Smooth muscle cell of the brain vasculature (primary cell): ENCODE data around the gene FOXN1.

Experiments used
- DNase-seq: peaks from one replicate; pipeline ENCODE4 v3.0.0-alpha.2; 2012; ENCODE audit warnings: low read depth, low spot score

FOXN1 gene

DNA sequence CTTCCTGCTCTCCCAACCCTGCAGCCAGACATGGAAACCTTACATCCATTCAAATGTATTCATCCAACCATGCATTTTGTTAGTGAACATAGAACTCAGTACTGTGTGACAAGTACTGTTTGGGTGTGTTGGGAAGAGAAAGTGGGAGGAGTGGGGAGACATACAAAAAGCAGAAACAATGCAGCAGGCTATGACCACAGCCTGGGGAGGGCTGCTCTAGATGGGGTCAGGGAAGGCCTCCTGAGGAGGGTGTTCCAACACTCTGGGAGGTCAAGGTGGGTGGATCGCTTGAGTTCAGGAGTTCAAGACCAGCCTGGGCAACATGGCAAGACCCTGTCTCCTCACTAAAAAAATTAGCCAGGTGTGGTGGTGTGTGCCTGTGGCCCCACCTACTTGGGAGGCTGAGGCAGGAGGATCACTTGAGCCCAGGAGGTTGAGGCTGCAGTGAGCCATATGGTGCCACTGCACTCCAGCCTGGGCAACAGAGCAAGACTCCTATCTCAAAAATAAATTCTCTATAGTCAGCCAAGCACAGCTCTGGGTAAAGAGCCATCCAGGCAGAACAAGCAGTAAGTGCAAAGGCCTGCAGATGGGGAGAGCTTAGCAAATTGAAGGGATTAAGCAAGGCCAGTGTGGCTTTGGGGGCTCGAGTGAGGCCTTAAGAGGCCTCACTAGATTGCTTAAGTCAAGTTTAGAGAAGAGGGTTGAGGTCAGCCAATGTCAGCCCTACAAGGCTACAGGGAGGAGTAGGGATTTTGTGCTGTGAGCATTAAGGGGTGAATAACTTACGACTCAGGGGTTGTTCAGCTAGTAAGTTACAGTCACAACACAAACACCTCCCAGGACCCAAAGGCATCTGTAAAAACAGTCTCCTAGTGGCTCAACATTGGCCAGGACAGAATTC is 27.2 kb upstream of the FOXN1 start:
- no peak for DNase-seq

DNA sequence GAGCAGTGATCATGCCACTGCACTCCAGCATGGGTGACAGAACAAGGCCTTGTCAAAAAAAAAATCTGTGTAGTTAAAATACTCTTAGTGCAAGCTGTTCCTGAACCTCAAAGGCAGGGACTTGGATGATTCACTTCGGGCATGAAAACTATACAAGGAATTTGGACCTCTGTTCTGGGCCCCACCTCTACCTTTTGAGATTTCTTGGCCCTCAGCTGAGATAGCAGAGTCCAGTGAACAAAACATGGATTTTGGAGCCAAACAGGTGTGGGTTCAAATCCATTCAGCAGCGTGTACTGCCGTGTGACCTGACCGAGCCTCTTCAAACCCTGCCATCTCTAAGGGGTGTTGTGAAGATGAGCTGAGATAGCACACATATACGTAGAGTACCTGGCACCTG is 25.9 kb upstream of the FOXN1 start:
- DNase-seq: no peak

DNA sequence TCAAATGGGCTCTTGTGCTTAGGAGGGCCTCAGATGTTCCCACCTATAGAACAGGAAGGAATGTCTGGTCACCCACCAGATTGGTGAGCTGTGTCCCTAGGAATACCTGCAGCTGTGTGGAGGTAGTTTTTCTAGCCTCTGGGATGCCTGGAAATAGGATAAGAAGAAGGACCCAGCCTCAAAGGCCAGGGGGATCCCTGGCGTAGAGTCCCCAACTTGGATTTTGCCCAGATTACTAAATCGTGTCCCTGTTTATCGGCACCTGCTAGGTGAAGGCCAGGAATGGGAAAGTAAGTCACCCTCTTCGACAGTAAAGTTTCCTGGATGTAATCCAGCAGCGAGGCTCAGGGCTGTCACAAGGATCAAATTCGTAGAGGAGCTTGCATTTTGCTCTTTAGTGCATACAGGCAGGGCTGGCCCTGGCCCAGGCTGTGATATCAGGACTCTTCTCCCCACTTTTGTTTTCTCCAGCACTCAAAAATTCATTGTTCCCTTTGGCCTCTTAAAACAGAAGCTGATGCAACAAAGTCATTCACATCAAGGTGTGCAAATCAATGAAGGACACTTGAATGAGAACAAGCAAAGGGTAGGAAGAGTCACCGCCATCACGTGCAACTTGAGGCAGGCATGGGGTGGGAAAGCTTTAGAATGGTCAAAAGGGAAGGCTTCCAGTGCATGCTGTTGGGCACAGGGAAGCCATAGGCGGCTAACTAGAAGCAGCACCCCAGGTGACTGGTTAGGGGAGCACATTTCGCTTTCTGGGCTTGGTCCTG is 25.2 kb upstream of the FOXN1 start:
- DNase-seq: no peak

DNA sequence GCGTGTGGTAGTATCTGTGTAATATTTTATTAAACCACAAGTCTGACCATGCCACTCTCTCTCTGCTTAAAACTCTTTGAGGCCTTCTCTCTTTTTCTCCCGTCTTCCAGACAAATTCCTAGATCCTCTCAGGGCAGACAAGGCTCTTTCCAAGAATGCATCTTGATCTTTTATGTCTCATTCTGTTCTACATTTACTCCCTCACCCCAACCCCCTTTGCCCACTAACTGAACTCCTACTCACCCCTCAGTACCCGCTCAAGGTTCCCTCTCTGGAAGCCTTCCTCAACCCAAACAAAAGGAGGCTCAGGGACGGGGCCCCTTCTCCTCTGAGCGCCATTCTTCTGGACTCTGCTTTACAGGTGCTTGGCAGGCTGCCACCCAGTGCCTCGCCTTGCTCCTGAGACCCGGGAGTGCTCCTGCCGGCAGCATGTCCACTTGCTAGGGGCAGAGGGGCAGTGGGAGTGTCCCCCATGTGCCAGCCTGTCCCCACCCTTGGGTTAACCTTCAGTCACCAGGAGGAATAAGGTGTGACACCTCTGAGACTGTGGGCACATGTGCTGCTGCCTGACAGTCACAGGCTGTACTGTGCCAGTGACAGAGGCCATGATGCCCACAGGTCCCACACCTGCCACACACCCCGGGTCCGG is 23.5 kb upstream of the FOXN1 start:
- DNase-seq: no peak

DNA sequence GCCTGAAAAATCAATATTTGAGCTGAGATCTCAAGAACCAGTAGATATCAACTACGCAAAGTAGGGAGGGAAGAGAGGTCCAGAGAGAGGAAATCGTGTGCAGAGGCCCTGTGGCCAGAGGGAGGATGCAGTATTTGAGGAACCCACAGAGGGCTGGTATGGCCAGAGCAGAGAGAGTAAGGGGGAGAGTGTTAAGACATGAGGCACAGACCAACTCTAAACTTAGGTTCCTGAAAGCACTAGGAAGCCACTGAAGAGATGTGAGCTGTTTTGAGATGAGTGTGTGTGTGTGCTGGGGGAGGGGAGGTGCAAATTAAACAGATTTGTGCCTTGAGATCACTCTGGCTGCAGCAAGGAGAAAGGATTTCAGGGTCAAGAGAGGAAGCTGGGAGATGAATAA is 21.9 kb upstream of the FOXN1 start:
- no peak for DNase-seq

DNA sequence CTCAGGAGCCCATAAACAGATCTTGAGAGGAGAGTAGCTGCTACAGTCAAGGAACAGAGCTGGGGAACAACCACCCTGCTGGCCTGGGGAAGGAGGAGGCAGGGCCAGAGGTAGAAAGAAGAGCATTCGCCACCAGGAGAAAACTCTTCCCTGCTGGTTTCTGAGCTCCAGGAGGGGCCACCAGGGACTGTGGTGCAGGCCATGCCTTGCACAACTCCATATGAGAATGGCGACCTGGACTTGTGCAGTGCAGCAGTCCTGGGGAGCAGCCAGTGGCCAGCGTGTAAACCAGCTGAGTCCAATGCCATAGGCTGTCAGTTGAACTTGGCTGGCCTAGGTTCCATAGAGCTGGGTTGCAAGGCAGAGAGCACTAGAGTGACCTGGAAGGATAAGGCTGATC is 21.1 kb upstream of the FOXN1 start:
- no peak for DNase-seq

DNA sequence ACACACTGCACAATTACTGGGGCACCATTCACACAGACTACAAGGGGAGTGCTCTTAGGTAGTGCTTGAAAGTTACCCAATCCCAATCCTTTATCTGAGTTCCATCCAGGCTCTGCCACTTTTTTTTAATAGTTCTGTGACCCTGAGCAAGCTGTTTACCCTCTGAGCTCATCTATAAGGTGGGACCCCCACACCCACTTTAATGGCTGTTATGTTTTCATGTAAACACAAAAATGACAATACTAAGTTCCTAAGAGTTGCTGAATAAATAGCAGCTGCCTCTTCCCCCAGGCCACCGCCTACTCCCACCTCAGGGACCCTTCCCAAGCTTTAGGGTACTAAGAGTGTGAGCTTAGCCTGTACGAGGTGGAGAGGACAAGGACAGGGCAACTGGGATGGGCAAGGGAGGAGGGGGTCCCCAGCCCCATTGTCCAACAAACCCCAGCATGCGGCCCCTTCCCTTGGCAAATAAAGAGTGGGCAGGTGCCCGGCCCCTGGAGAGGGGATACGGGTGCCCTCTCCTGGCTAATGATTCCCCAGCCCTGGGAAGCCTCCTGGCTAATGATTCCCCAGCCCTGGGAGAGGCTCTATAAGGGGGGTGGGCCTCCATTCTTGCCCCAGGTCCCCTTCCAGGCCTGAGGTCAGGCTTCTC is 18.1 kb upstream of the FOXN1 start:
- DNase-seq: no peak

DNA sequence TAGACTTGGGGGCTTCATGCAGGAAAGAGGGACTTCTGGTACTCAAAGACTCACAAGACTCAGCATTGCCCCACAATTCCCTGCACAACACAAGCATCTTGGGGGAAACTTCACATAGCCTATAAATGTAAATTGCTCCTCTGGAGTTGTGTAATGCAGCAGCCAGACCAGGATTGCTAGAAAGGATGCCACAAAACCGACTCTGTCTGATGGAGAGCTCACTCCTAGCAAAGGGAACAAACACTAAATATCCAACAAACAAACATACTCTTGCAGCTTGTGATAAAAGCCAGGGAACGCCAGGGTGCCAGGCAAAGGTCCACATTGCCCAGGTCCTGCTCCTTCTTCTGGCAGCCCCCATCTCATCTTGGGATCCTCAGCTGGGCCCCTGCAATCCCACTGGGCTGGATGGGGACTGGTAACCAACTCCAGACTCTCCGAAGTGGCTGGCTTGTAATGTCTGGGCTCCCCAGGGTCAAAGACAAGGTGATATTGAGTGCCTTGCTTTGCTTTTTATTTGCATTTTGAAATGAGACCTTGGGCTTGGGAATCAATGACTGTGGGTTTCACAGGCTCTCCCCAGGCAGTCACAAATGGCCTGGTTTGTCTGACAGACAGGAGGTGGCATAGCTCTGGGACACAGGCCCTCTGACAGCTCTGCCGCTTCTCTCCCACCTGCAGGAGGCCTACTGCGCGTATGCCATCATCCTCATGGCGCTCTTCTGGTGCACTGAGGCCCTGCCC is 17.4 kb upstream of the FOXN1 start:
- no peak for DNase-seq

DNA sequence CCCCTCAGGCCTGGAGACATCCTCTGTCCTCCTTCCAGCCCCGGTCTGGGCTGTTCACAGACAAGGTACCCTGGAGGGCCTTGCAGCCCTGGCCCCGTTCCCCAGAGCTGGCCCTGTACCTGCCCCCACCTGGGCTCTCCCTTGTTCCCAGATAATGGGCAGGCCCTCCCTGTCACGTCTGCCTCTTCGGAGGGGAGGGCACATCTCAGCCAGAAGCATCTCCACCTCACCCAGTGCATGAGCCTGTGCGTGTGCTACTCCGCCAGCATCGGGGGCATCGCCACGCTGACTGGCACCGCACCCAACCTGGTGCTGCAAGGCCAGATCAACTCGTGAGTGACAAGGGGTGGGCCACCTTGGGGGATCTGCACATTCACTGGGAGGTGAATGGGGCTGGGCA is 14.9 kb upstream of the FOXN1 start:
- DNase-seq: no peak

DNA sequence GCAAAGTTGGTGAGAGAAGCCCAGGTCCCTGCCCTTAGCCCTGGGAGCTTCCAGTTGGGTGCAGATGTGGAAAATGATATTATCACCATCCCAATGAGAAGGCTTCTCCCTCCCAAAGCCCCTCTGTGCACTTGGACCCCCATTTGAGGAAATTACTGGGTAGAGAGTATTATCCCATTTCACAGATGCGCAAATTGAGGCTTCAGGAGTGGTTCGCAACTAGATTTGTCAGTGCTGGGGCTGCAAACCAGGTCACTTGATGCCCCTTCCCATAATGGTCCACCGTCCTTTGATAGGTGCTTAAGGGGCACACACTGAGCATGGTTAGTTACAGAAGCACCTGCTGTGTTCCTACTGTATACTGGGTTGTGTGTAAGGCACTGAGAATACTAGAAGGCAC is 14.3 kb upstream of the FOXN1 start:
- no peak for DNase-seq

DNA sequence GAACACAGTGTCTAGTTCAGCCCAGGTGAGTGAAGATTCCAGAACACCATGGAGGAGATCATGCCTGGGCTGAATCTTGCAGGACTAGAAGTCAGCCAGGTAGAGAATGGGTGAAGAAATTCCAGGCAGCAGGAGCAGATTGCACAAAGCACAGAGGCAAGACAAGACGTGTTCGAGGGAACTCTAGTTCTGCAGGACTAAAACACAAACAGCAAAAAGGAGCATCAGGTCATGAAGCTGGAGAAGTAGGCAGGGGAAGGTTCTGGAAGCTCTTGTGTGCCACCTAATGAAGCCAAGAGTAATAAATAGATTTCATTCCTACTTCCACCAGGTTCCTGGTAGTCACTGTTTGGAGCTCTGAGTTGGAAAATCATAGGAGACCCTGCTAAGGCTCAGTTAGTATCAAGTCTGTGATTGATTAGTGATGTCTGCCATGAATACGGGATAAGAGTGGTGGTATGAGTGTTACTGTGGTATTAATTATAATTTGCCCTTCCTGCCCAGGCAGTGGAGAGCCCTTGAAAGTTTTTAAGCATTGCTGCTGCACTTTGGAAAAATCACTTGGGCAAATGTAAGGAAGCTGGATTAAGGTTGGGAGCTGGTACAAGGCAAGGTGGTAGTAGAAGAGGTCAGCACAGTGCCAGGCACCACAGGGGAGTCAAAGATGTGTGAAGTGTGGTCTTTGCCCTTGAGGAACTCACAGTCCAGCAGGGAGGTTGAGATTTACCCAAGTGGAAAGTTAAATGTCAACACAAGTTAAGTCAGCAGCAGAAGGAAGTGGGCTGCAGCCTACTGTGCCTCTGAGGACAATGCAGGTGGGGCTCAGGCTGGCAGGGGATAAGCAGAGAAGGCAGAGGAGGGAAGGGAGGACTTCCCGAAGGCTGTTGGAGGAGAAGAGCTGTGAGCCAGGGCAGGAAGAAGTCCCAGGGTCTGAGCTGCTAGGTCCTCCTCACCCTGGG is 13.5 kb upstream of the FOXN1 start:
- DNase-seq: no peak

DNA sequence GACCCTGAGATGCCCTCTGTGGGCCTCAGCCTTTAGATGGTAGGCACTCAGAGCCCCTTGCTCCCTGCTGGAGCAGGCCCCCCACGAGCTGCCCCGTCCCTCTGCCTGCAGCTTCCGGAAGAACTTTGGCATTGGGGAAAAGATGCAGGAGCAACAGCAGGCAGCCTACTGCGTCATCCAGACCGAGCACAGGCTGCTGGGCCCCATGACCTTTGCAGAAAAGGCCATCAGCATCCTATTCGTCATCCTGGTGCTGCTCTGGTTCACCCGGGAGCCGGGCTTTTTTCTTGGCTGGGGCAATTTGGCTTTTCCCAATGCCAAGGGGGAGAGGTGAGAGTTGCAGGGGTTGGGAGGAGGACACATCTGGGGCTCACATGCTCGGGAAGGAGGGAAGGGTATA is 12.7 kb upstream of the FOXN1 start:
- no peak for DNase-seq

DNA sequence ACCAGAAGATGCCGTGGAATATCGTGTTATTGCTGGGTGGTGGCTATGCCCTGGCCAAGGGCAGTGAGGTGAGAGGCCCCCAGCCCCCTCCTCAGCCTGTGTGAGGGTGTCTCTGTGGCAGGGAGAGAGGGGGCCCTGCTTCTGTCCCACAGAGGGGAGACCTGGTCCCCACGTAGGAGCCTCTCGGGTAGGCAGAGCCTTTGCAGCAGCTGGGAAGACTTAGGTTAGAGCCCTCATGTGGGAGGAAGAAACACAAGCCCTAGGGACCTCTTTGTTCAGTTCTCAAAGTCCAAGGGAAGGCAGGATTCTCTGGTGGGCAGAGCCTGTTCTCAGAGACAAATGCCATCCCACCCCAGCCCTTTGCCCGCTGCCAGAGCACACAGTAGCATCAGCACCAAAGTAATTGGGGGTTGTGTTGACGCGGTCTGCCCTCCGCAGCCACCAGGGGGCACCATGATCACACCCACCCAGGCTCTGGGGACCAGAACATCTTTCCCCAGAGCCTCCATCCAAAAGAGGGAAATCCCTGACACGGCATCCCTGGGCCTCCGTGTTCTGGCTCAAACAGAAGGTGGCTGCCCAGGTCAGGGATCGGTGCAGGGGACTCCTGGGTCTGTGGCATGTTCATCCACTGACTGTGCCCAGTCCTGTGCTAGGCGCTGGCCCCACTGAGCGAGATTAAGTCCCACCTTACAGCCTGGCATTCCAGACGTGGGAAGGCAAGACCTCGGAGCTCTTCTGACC is 11.5 kb upstream of the FOXN1 start:
- peak; percentile 21 for DNase-seq

DNA sequence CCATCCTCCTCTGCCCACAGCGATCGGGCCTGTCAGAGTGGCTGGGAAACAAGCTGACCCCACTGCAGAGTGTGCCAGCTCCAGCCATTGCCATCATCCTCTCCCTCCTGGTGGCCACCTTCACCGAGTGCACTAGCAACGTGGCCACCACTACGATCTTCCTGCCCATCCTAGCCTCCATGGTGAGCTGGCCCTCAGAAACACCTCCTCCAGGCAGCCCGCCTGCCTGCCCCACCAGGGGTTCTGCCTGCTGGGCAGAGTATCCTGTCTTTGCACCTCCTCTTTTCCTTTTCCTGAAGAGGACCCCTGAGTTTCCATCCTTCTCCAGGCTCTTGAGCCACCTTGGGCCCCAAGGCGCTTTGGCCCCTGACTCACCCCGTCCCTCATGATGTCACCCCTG is 10.5 kb upstream of the FOXN1 start:
- no peak for DNase-seq

DNA sequence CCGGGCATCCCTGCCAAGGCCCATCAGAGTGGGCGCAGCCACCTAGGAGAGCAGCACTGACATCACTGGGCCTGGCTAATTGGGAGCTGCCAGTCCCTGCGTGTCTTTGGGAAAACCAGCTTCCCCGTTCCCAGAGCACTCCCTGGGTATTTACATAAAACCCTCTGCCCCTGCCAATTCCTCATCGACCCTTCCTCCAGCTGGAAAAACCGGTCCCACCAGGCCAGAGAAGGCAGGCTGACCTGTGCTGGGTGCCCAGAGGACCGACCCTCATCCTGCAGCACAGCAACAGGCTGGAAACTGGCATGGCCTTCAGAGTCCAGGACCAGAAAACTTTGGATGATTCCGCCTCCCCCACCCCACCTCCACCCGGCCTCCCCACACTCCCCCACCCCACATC is 8.2 kb upstream of the FOXN1 start:
- no peak for DNase-seq

DNA sequence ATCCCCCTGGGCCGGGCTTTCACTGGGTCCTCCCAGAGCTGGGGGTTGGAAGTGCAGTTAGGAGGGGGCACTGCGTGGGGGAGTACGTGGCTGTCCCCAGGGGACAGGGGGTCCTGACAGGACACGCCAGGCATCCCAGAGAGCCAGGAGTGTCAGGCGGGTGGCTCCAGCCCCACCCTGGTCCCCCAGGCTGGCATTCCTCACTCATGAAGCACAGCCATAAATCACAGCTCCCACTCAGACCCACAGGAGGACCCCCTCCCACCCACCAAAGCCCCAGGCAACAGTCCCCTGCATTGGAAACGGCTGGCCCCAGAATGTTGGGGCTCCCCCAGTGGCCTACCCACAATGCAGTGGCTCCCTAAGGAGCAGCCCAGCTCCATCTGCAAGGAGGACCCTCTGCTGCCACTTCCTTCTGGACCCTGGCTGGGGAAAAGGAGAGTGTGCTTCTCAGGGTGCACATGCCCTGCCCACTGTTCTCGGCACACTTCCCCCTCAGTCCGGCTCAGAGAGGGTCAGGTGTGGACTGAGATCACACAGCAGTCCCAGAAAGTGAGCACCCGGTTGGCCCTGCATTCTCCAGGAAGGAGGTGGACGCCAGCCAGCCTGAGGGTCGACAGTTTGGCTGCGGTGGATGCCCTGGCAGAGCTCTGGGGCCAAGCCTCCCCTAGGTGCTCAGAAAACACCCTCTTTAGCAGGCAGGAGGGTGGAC is 7.3 kb upstream of the FOXN1 start:
- no peak for DNase-seq

DNA sequence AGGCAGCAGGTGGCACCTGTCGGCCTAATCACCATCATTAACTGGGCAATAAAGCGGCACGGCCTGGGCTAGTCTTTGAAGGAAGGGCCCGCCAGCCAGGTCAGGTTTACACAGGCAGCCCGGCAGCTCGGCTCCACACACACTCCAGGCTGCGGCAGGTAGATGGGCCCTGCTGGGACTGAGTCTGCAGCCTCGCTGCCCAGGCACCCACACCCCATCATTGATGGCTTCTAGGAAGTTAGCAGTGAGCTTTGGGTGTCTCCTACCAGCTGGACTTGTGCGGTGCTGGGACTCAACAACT is 6.8 kb upstream of the FOXN1 start:
- DNase-seq: no peak

DNA sequence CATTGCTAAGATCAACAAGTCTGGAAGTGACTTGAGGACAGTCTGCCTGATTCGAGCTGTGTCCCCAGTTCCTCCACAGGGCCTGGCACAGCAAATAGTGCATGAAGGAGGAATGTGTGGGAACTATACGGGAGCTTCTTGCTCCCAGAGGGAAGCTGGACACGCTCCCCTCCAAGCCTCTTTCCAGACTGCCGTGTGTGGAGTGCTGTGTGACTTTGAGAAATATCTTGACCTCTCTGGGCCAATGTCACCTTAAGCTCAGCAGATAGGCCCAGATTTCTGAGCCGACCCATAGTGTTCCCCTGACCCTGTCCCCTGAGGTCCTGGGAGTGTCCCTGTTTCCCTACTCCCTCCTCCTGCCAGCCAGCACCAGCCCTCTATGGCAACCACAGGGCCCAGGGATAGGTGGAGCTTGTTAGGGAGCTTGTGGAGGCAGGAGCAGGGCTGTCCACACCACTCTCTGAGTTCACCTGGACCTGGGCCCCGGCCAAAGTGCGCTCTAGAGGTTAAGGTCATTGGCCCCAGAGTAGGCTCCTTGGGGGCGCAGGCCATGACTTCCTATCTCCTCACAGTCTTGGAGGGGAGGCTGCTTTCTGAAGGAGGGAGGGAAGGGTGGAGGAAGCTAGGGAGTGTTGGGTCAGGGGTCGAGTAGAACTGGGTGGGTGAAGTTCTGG is 6.3 kb upstream of the FOXN1 start:
- no peak for DNase-seq
